MM.1S (cell line): ENCODE results near the gene FAM107B.

Experiments used
- EZH2 ChIP-seq: fragments of 300-600 bp; sonication (generic); optimal IDR thresholded peaks from 2 replicates; pipeline ENCODE3; 2017; ENCODE audit warnings: low read depth, mild to moderate bottlenecking, antibody characterized with exemption, low read length, mixed read lengths
- EZH2phosphoT487 ChIP-seq: fragments of 300-600 bp; sonication (generic); IDR thresholded peaks from 2 replicates; pipeline ENCODE4 v1.6.1; 2018; ENCODE audit warnings: antibody characterized with exemption, low read length
- TF ChIP-seq, protein P1 (sequence below): fragments of 300-600 bp; sonication (generic); IDR thresholded peaks from 2 replicates; pipeline ENCODE4 v1.5.1; 2016; ENCODE audit warnings: antibody characterized with exemption, low read length, mixed read lengths

DNA sequence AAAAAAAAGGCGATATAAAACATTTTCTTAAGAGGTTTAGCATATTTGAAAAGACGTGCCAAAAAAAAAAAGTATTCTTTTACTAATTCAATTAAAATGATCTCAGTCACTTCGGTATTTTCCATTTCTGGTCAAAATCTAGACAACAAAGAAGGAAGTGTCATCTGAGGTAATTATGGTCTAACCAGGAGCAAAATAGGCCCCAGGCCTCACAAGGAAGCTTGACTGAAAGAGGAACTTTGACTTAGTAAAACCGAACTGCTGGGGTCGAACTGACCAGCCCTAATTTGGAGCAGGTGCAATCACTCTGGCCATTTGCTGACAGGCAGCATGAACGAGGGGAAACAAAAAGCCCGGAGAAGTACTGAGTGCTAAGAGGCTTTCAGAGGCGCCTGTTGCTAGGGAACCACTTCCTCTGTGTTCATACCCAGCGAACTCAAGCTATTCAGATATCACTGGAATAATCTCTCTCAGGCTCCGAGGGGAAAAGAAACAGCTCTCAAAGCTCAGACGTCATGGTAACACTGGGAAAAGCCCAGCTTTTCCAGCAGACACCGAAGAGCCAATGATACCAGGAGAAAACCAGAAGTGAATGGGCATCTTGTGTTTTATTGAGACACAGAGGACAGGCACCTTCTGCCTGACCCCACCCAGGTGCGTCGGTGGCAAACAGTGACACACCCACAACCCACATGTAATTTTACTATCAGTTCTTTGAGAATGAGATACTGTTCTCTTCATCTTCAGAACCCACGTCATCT is 126.5 kb downstream of the FAM107B start:
- TF ChIP-seq, protein P1, sequence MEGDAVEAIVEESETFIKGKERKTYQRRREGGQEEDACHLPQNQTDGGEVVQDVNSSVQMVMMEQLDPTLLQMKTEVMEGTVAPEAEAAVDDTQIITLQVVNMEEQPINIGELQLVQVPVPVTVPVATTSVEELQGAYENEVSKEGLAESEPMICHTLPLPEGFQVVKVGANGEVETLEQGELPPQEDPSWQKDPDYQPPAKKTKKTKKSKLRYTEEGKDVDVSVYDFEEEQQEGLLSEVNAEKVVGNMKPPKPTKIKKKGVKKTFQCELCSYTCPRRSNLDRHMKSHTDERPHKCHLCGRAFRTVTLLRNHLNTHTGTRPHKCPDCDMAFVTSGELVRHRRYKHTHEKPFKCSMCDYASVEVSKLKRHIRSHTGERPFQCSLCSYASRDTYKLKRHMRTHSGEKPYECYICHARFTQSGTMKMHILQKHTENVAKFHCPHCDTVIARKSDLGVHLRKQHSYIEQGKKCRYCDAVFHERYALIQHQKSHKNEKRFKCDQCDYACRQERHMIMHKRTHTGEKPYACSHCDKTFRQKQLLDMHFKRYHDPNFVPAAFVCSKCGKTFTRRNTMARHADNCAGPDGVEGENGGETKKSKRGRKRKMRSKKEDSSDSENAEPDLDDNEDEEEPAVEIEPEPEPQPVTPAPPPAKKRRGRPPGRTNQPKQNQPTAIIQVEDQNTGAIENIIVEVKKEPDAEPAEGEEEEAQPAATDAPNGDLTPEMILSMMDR, result no peak
- TF ChIP-seq EZH2 (no peak), EZH2phosphoT487 (no peak)
